ENCODE data around the gene PTPRE.

GRCh38 chr10:128036011-128036615 lies 129.2 kb downstream of the PTPRE start:
- TF ChIP-seq, protein P1, sequence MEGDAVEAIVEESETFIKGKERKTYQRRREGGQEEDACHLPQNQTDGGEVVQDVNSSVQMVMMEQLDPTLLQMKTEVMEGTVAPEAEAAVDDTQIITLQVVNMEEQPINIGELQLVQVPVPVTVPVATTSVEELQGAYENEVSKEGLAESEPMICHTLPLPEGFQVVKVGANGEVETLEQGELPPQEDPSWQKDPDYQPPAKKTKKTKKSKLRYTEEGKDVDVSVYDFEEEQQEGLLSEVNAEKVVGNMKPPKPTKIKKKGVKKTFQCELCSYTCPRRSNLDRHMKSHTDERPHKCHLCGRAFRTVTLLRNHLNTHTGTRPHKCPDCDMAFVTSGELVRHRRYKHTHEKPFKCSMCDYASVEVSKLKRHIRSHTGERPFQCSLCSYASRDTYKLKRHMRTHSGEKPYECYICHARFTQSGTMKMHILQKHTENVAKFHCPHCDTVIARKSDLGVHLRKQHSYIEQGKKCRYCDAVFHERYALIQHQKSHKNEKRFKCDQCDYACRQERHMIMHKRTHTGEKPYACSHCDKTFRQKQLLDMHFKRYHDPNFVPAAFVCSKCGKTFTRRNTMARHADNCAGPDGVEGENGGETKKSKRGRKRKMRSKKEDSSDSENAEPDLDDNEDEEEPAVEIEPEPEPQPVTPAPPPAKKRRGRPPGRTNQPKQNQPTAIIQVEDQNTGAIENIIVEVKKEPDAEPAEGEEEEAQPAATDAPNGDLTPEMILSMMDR (IDR thresholded peaks at IDR 0.05; ENCODE audit: low read depth, low read length): no peak
- no peak for TF ChIP-seq POLR2A (IDR thresholded peaks at IDR 0.05; ENCODE audit: extremely low read depth, insufficient read length)
- no peak for TF ChIP-seq MYC (IDR thresholded peaks at IDR 0.05; ENCODE audit: low read depth, low read length)
- TF ChIP-seq MAX (IDR thresholded peaks at IDR 0.05; ENCODE audit: low read depth, low read length): no peak
